WTC11 (cell line): ENCODE data around the gene EPHA4. TPM values are rescaled to one million over a fixed set of nuclear protein-coding genes. Genes with fewer than 3 reads are reported as not detected.

Experiments used
- ATAC-seq: fragments of 200-7000 bp; cut with Tn5 transposase; 2 replicates; pipeline ENCODE4 v1.10.0; 2021; ENCODE audit warnings: mild to moderate bottlenecking, moderate library complexity
- CTCF ChIA-PET: fragments of 300-600 bp; sonication (Branson Sonifier 250); formaldehyde crosslinking; loops from one replicate; lab custom pipeline; 2021; ENCODE audit warnings: antibody characterized with exemption; lab: Charles Lee
- POLR2A ChIA-PET: fragments of 350-600 bp; sonication (Branson Sonifier 250); formaldehyde crosslinking; loops from one replicate; lab custom pipeline; 2021; ENCODE audit warnings: antibody characterized with exemption; lab: Charles Lee
- DNase-seq: peaks from one replicate; pipeline ENCODE4 v3.0.0; 2021; ENCODE audit warnings: low spot score
- H3K27ac Mint-ChIP-seq: 2 replicates; pipeline ENCODE4 v1.8.0; 2021; ENCODE audit warnings: mixed read lengths
- H3K27me3 Mint-ChIP-seq: 2 replicates; pipeline ENCODE4 v1.8.0; 2021; ENCODE audit warnings: low read depth, mild to moderate bottlenecking, moderate library complexity, mixed read lengths
- H3K36me3 Mint-ChIP-seq: 2 replicates; pipeline ENCODE4 v1.8.0; 2021; ENCODE audit warnings: mixed read lengths
- H3K4me1 Mint-ChIP-seq: 2 replicates; pipeline ENCODE4 v1.8.0; 2022; ENCODE audit warnings: mixed read lengths
- H3K4me3 Mint-ChIP-seq: 2 replicates; pipeline ENCODE4 v1.8.0; 2021; ENCODE audit warnings: mild to moderate bottlenecking, moderate library complexity, mixed read lengths
- H3K9me3 Mint-ChIP-seq: 2 replicates; pipeline ENCODE4 v1.8.0; 2021; ENCODE audit warnings: mixed read lengths
- AR ChIP-seq: fragments of 250-450 bp; sonication (Bioruptor Pico); IDR thresholded peaks from 2 replicates; pipeline ENCODE4 v1.9.0; 2021; ENCODE audit warnings: mild to moderate bottlenecking
- ARID4B ChIP-seq: sonication (generic); formaldehyde crosslinking; IDR thresholded peaks from 2 replicates; pipeline ENCODE4 v1.8.0; 2023; ENCODE audit warnings: missing genetic modification reagents, mild to moderate bottlenecking, borderline replicate concordance
- ATF3 ChIP-seq: sonication (generic); formaldehyde crosslinking; conservative IDR thresholded peaks from 2 replicates; pipeline ENCODE4 v1.8.1; 2022; ENCODE audit warnings: mild to moderate bottlenecking, missing genetic modification reagents
- FOXP4 ChIP-seq: sonication (generic); formaldehyde crosslinking; IDR thresholded peaks from 2 replicates; pipeline ENCODE4 v1.8.0; 2022; ENCODE audit warnings: mild to moderate bottlenecking, missing genetic modification reagents
- HMGA2 ChIP-seq: fragments of 250-450 bp; sonication (Bioruptor Pico); IDR thresholded peaks from 2 replicates; pipeline ENCODE4 v1.4.0; 2021; ENCODE audit warnings: mild to moderate bottlenecking, moderate library complexity
- MLX ChIP-seq: sonication (generic); formaldehyde crosslinking; IDR thresholded peaks from 2 replicates; pipeline ENCODE4 v1.8.1; 2023; ENCODE audit warnings: mild to moderate bottlenecking, missing genetic modification reagents, moderate library complexity
- NFE2L1 ChIP-seq: sonication (generic); formaldehyde crosslinking; IDR thresholded peaks from 2 replicates; pipeline ENCODE4 v1.8.1; 2023; ENCODE audit warnings: missing genetic modification reagents
- NFYB ChIP-seq: sonication (generic); formaldehyde crosslinking; conservative IDR thresholded peaks from 2 replicates; pipeline ENCODE4 v1.8.0; 2022; ENCODE audit warnings: low read depth, missing genetic modification reagents
- NR1H2 ChIP-seq: sonication (generic); formaldehyde crosslinking; IDR thresholded peaks from 2 replicates; pipeline ENCODE4 v1.9.0; 2021; ENCODE audit warnings: mild to moderate bottlenecking, moderate library complexity, missing genetic modification reagents
- OVOL2 ChIP-seq: fragments of 250-450 bp; sonication (Bioruptor Pico); IDR thresholded peaks from 2 replicates; pipeline ENCODE4 v1.9.0; 2021; ENCODE audit warnings: mild to moderate bottlenecking, borderline replicate concordance
- PRRX2 ChIP-seq: fragments of 250-450 bp; sonication (Bioruptor Pico); IDR thresholded peaks from 2 replicates; pipeline ENCODE4 v1.8.0; 2021; ENCODE audit warnings: mild to moderate bottlenecking
- STAT6 ChIP-seq: sonication (generic); formaldehyde crosslinking; conservative IDR thresholded peaks from 2 replicates; pipeline ENCODE4 v1.8.1; 2023; ENCODE audit warnings: mild to moderate bottlenecking, low read depth, missing genetic modification reagents, moderate library complexity
- ZMAT4 ChIP-seq: fragments of 250-450 bp; sonication (Bioruptor Pico); IDR thresholded peaks from 2 replicates; pipeline ENCODE4 v1.9.0; 2021; ENCODE audit warnings: mild to moderate bottlenecking
- ZNF121 ChIP-seq: sonication (generic); formaldehyde crosslinking; IDR thresholded peaks from 2 replicates; pipeline ENCODE4 v1.8.0; 2023; ENCODE audit warnings: missing genetic modification reagents
- ZNF281 ChIP-seq: sonication (generic); formaldehyde crosslinking; IDR thresholded peaks from 2 replicates; pipeline ENCODE4 v1.8.0; 2023; ENCODE audit warnings: mild to moderate bottlenecking, missing genetic modification reagents
- total RNA-seq: library from RNA; stranded (reverse); gene quantifications from 3 replicates; pipeline ENCODE4 v1.2.3, GENCODE V29; 2021

Gene EPHA4
- total RNA-seq, 1 experiment from 2014 or later = 11.0 TPM

GRCh38 chr2:221541131-221541735, 30.9 kb downstream of the EPHA4 start:
- H3K36me3 Mint-ChIP-seq = no peaks in the 10 kb centered on the region
- DNase-seq (no peak), ATAC-seq (no peak)
- H3K4me1 Mint-ChIP-seq = peaks cover 34% of the 10 kb centered on the region
- ChIA-PET POLR2A (no interaction called here), CTCF (interaction anchor here (0.9 kb wide), 1 partner anchor 9 kb away, joined by 5 read pairs; no protein-coding TSS in a partner anchor)
- no peak overlapping the region; the same call in 1 of the 2 replicates for H3K27ac Mint-ChIP-seq
- H3K27me3 Mint-ChIP-seq = no peaks in the 10 kb centered on the region
- no peaks in the 10 kb centered on the region for H3K9me3 Mint-ChIP-seq
- H3K4me3 Mint-ChIP-seq = no peak overlapping the region
- TF ChIP-seq NFYB (CRISPR knock-in tag) = no peak
- TF ChIP-seq FOXP4 = no peak
- TF ChIP-seq ARID4B (CRISPR knock-in tag) = no peak
- TF ChIP-seq ZMAT4 (CRISPR knock-in tag) = no peak
- TF ChIP-seq NFE2L1 (CRISPR knock-in tag) = no peak
- no peak for TF ChIP-seq ZNF121
- TF ChIP-seq ATF3 (CRISPR knock-in tag) = no peak
- TF ChIP-seq STAT6 (CRISPR knock-in tag) = no peak
- no peak for TF ChIP-seq HMGA2 (CRISPR knock-in tag)
- TF ChIP-seq MLX (CRISPR knock-in tag) = no peak
- no peak for TF ChIP-seq NR1H2 (CRISPR knock-in tag)
- no peak for TF ChIP-seq AR
- no peak for TF ChIP-seq OVOL2 (CRISPR knock-in tag)
- no peak for TF ChIP-seq ZNF281 (CRISPR knock-in tag)
- TF ChIP-seq PRRX2 (CRISPR knock-in tag) = no peak
